IPS-18c (cell line): ENCODE results near the gene AIFM2.

Experiments
- H3K4me3 ChIP-seq: 2 replicates; pipeline ENCODE4 v1.7.0; 2013; ENCODE audit warnings: low read depth, mild to moderate bottlenecking, low read length, moderate library complexity; ENCODE audit not compliant: insufficient read depth
- H3K9me3 ChIP-seq: one replicate; pipeline ENCODE4 v1.6.1; 2013; ENCODE audit warnings: mild to moderate bottlenecking, low read length, moderate library complexity; ENCODE audit not compliant: control insufficient read depth, insufficient read depth

Gene AIFM2

DNA sequence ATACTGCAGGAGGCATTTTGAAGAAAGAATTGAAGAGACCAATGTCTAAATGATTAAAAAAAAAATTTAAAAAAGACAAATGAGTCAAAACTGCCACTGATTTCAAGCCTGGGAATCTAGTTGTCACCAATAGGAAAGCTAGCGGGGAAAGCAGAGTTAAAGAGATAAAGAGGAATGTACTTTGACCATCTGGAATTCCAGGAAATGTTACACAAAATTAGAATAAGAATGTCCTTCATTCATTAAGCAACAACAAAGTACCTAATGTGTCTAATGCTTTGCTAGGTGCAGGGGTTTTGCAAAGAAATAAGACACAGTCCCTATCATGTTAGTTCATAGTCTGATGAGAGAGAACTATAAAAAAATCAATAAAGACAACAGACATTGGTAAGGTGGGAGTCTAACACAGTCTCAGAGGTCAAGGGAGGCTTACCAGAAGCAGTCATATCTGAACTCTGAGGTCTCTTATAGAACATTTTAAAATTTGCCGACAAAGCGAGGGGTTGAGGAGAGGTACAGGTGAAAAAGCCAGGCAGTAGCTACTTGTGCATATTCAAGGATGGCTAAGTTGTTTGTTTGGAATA, 22.7 kb upstream of the AIFM2 start:
- Histone ChIP-seq H3K4me3 (no peak overlapping the region), H3K9me3 (no peaks in the 10 kb centered on the region)

DNA sequence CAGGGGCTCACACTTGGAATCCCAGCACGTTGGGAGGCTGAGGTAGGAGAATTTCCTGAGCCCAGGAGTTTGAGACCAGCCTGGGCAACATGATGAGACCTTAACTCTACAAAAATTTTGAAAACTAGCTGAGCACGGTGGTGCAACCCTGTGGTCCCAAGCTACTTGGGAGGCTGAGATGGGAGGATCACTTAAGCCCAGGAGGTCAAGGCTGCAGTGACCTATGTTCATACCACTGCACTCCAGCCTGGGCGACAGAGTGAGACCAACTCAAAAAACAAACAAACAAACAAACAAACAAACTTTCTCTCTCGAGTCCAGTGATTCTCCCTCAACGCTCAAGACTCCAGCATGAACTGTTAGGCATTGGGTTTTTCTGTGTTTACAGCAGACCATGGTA, 15.9 kb upstream of the AIFM2 start:
- no peak overlapping the region for H3K4me3 ChIP-seq

DNA sequence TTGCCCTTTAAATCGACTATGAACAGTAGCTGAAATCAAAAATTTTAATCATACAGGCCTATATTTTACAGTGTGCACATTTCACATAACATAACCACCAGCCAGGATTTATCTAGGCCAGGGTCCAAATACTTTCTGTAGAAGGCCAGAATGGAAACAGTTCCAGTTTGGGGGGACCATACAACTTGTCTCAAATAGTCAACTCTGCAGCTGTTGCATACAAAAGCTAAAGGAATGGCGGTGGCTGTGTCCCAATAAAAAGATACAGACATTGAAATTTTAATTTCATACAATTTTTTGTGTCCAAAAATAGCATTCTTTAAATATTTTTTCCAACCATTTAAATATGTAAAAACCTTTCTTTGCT, 14.6 kb upstream of the AIFM2 start:
- peak overlapping the region; percentile 39; the same call in 1 of the 2 replicates for H3K4me3 ChIP-seq
- H3K9me3 ChIP-seq = no peaks in the 10 kb centered on the region

More for the DNA sequence above, 15.9 kb upstream of the AIFM2 start:
- no peaks in the 10 kb centered on the region for H3K9me3 ChIP-seq

DNA sequence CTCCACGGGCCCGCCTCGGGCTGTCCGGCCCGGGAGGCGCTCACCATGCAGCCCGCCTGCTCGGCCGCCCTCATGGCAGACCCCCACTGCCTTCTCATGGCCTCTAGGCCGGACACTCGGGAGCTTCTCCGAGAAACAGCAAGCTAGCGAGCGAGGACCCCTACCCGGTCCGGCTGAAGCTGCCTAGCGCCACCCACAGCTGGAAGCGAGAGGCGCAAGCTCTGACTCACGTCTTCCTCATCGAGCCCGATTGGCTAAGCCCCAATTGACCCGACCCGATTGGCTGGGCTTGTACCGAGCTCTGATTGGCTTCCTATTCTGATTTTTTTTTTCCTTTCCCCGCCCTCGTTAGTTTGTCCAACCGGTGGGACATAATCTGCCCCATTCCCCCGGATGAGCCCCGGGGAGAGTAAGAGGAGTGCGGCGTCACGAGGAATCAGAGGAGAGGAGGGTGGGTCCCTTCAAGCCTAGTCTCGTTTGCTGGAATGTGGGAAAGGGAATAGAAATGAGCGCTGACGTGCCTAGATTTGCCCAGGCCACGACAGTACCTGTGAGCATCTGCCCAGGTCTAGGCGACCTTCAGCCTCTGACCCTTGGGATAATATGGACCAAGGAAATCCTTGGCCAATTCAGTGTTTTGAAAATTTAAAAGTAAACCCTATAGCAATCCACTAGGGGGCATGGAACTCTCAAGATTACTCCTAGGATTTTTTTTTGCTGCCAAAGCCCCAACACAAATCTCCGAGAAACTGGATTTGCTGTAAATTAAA, 14.0 kb upstream of the AIFM2 start, which contains the start of gene TYSND1:
TSS of gene TYSND1 (minus strand) at position 212 of the 770 bp plus-strand sequence. CDS start at position 98, 114 bp downstream.
- H3K4me3 ChIP-seq = peak within 1 kb of the TSS; percentile 77
- no peaks in the 10 kb centered on the region for H3K9me3 ChIP-seq

DNA sequence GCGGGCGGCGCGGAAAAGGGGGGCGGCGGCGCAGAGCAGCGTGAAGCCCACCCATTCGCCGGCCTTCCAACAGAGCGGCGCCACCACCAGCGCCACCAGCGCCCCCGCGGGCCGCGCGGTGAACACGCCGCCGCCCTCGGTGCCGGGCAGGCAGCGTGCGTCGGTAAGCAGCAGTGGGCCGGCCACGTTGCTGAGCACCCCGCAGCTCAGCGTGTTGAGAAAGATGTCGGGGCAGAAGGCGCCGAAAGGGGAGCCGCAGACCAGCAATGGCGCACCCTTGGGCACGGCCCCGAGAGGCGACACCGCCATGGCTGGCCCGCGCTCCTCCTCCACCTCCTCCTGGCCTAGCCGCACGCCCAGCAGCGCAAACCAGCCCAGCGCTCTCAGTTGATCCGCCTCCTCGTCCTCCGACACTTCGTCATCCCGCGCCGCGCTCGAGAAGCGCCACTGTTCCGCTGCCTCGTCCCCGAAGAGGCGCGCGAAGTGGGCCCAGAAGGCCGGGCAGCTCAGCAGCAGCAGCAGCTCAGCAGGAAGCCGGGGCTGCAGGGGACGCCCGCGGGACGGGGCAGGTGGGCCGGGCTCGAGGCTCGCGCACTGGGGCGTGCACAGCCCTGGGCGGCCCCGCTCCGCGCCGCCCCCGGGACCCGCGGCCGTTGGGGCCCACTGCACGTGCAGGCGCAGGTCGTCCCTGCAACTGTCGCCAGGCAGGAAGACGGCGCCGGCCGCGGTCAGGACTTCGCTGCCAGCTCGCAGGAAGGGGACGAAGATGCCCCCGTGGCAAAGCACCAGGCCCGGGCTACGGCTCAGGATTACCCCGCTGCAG, 13.3 kb upstream of the AIFM2 start:
- Histone ChIP-seq H3K9me3 (no peaks in the 10 kb centered on the region), H3K4me3 (peak overlapping the region; percentile 77)

DNA sequence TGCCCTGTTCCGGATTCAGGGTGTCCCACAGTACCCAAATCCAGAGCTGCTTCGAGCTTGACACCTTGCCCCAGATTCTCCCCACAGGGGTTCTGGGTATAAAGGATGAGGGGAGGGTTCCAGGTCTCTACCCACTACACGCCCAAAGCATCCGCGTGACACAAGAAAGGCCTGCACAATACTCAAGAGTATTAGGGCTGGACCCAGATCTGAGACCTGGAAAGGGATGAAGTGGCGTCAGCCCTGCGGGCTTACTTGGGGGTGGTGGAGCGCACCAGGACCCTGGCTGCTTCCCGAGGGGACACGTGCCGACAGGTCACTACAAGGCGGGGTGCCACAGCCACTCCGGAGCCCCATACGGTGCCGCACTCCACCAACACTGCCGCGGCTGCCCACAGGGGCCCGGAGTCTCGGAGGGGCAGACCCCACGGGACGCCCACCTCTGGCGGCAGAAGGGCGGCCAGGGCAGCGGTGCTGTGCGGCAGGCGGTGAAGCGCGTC, 12.6 kb upstream of the AIFM2 start:
- Histone ChIP-seq H3K9me3 (no peaks in the 10 kb centered on the region), H3K4me3 (peak overlapping the region; percentile 77)

DNA sequence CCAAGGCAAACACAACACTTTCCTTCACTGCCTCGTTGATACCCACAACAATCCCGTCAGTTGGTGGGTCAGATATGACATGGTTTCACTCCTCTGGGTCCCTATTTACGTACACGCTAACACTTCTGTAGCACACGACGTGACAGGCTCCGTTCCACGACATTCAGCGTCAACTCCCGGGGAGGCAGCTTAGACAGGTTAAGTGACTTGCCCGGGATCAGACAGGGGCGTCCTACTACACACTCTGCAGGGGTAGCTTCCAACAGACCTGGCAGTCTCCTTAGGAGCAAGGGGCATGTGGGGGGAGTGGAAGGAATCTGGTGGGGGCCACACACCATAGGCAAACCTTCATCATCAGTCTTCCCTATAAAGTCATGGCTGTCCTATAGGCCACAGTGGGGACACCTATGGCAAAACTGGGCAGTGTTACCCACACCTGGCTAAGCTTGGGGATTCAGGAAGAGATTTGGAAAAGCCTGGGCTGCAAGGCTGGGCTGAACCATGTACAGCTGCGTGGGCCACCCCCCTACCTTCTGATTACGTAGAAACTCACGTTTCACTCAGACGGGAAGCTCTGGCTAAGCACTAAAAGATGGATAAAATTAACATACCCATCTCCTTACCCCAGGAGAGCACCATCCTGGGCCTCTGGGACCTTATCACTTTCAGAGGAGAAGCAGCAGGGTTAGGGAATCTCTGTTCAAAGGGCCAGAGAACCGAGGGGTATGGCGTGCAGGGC, 11.9 kb upstream of the AIFM2 start:
- H3K9me3 ChIP-seq = no peaks in the 10 kb centered on the region
- 0 out of 2 replicates have a peak overlapping the region, but pooled peaks have one; percentile 77 for H3K4me3 ChIP-seq

DNA sequence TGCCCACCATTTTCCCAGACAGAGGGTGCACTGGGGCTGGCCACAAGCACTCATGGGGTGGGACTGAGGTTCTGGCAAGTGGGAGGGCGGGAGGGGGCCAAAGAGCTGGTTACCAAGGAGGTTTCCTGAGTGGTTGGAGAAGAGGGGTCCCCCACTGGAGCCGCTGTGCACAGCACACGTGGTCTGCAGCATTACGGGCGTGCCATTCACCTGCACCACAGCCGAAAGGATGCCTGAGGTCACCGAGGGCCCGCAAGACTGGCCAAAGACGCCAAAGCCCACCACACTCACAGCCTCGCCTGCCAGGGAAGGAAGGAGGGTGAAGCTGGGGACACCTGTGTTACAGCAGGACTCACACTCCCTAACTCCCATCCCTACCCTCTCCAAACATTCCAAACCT, 9.9 kb upstream of the AIFM2 start:
- no peaks in the 10 kb centered on the region for H3K9me3 ChIP-seq
- no peak overlapping the region for H3K4me3 ChIP-seq

DNA sequence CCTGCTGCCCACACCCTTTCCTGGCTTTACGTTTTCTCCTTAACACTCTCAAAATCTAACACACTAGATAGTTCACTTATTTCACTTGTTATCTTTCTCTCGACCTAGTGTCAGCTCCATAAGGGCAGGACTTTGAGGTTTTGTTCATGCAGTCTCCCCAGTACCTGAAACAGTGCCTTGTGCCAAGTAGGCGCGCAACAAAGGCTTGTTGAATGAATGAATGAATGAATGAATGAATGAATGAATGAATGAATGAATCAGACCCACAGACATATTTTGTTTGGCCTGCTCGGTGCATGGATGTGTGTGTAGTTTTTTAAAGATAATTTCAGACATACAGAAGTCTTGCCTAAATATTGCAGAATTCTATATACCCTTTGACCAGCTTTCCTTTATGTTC, 7.7 kb upstream of the AIFM2 start:
- Histone ChIP-seq H3K4me3 (no peak overlapping the region), H3K9me3 (no peaks in the 10 kb centered on the region)

DNA sequence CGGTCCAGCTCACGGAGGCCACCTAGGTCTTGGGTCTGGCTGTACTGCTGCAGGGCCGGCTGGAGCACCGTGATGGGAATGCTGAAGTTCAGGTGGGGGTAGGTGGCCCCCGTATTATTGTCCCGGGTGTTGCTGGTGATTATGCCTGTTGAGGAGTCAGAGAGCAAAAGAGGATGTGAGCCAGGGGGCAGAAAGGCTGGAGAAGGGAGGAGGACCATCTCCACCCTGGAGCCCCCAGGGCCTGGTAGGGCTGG, 7.3 kb upstream of the AIFM2 start:
- Histone ChIP-seq H3K4me3 (no peak overlapping the region), H3K9me3 (no peaks in the 10 kb centered on the region)

DNA sequence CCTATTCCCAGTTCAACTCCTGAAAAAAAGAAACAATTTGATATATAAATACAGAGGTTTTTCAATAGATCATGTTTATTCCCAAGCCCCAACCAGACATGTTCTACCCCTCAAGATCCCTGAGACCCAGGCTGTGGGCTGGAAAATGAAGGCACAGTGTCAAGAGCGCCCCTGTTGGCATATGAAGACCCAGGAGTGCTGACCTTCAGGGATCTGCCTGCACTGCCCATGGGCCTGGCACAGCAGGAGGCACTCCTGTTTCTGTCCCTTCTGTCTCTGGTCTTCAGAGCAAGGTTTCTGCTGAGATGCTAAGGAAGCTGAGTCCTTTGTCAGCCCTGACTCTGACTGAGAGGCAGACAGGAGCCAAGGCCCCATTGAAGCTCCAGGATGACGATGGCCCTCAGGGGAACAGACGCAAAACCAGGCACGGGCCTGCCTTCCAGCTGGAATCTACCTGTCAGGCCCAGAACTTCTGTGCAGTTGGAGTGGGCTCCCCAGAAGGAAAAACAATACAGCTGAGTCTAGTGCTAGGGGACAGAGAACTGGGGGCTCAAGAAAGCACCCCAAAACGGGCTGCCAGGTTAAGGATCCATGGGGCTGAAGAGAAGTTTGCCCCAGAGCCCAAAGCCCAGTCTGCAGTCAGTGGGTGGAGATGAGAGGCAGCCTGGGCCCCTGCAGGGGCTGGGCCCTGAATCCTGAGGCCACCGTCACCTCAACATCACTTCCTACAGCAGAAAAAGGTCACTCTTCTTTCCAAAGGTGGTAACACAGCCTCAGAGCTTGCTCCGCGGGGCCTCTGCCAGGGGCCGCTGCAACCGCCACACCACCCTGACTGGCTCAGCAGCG, 6.7 kb upstream of the AIFM2 start:
- no peaks in the 10 kb centered on the region for H3K9me3 ChIP-seq
- H3K4me3 ChIP-seq = no peak overlapping the region

DNA sequence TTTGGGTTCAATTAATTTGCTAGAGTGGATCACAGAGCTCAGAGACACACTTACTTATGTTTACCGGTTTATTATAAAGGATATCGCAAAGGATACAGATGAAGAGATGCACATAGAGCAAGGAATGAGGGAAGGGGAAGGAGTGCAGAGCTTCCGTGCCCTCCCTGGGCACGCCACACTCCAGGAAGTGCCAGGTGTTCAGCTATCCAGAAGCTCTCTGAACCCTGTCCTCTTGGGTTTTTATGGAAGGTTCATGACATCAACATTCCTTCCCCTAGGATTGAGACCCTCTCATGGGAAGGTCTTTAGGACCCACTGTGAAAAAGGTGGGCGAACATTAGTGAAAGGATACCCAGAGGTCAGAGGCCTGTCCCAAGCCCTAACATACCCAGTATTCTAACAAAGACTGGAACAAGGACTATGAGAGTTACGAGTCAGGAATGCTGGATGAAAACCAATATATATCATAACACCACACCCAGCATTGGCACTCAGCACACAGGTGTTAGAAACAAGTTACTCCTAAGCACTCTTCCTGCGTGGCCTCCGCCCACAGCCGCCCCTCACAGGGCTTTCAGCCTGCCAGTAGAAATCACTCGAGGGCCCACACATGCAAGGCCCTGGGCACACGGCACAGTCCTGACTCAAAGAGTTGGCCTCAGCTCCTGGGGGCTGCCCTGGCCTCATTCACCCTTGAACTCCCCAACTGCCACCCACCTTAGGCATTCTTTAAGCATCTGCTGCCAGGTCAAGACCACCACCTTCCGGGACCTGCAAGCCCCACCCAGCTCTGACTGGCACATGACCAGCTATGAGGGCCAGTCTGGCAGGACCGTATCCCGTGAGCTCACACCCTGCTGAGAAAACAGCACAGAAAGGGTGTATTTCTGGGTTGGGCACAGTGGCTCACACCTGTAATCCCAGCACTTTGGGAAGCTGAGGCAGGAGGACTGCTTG, 5.6 kb upstream of the AIFM2 start:
- no peak overlapping the region for H3K4me3 ChIP-seq
- no peaks in the 10 kb centered on the region for H3K9me3 ChIP-seq

DNA sequence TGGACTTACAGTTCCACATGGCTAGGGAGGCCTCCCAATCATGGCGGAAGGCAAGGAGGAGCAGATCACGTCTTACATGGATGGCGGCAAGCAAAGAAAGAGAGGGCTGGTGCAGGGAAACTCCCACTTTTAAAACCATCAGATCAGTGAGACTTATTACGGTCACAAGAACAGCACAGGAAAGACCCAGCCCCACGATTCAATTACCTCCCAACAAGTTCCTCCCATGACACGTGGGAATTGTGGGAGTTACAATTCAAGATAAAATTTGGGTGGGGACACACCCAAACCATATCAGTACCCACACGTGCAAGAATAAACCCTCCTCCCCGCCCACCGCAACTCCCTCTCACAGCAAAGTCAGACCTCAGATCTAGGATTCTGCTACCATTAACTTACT, 4.5 kb upstream of the AIFM2 start:
- Histone ChIP-seq H3K9me3 (no peaks in the 10 kb centered on the region), H3K4me3 (no peak overlapping the region)

DNA sequence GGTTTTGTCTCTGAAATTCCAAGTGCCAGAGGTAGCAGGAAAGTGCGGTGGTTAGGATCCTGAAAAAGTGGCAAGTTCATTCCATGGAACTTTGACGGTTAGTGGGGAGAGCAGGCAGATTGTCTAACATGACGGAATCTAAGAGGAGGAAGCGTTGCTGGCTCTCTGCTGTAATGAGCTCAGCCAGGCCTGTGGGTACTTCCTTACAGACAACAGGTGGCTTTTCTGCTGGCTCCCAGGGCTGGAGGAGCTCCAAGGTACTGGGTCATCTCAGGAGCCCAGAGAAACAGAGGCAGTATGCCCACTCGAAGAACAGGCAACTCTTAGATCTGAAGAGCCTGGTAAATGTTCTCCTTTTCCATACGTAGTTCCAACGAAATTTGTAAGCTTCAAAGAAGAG, 3.1 kb upstream of the AIFM2 start:
- no peak overlapping the region for H3K4me3 ChIP-seq
- no peaks in the 10 kb centered on the region for H3K9me3 ChIP-seq

DNA sequence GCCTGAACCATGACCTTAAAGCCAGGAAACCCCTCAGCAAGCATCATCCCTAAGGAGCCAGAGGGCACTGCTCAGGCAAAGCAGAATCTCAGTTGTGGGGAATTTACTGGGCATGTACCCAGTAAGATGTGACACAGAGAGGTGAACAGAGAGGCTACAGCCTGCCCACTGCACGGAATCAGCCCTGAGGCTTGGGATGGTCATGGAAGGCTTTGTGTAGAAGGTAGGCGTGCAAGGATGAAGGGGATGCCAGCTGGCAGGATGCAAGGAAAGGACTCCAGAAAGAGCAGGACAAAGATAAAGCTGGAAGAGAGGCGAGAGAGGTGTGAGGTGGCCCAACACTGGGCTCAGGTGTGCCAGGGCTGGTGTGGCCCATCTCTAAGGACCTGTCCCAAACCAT, 2.4 kb upstream of the AIFM2 start:
- H3K9me3 ChIP-seq = no peaks in the 10 kb centered on the region
- H3K4me3 ChIP-seq = no peak overlapping the region

DNA sequence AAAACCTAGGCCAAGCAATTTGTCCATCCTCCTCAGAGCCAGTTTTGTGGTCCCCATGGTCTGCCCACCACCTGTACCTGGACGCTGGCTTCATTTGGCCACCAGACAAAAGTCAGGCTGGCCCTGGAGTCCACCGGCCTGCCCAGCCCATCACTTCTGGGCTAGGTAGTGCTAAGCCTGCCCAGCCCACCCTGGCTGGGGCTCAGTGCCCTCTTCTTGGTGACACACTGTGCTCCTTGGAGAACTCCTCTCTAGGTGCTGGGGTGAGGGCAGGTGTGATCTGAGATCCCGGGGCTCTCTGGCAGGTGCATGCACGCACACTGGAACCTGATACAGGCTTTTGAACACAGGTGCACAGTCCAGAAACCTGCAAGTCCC, 1.1 kb downstream of the AIFM2 start:
- Histone ChIP-seq H3K9me3 (no peaks in the 10 kb centered on the region), H3K4me3 (no peak overlapping the region; the same call in 1 of the 2 replicates)
